Measurements from ENCODE around the gene NRAS. TPM values are rescaled to one million over a fixed set of nuclear protein-coding genes. Genes with fewer than 3 reads are reported as not detected.

Gene NRAS
- total RNA-seq, 1 donor from 2014 or later = 31.8 TPM

- H3K27ac ChIP-seq (ENCODE audit: low read depth, low read length) = peak overlapping the region; percentile 95
- no peaks in the 10 kb centered on the region for H3K9me3 ChIP-seq (ENCODE audit: control insufficient read depth in 3 of 3, low read length in 3 of 3)
- peak overlapping the region; percentile 77 to 94 (median 86) for H3K9ac ChIP-seq (ENCODE audit: low read depth in 1 of 3, low read length in 3 of 3)
- peak overlapping the region; percentile 67 to 87 (median 68) for H3K4me3 ChIP-seq (ENCODE audit: low read length in 3 of 3)
- H3K36me3 ChIP-seq (ENCODE audit: control insufficient read depth in 3 of 3, insufficient read depth in 3 of 3, low read length in 3 of 3) = peaks cover 8 to 32% (median 17%) of the 10 kb centered on the region in 3 donors
- no peaks in the 10 kb centered on the region for H3K27me3 ChIP-seq (ENCODE audit: control insufficient read depth in 3 of 3, insufficient read depth in 3 of 3, low read length in 3 of 3)
- H3K4me1 ChIP-seq (ENCODE audit: control insufficient read depth in 3 of 3, insufficient read depth in 3 of 3, low read length in 3 of 3) = peaks cover 25 to 35% (median 27%) of the 10 kb centered on the region in 3 donors
These were observed 23.6 kb downstream of the NRAS start for GRCh38 chr1:114692947-114693346.

GRCh38 chr1:114691061-114691460 lies 25.5 kb downstream of the NRAS start:
- peak overlapping the region; percentile 76 for H3K27ac ChIP-seq (ENCODE audit: low read depth, low read length)
- H3K4me1 ChIP-seq (ENCODE audit: control insufficient read depth in 3 of 3, insufficient read depth in 3 of 3, low read length in 3 of 3) = peaks cover 43 to 54% (median 44%) of the 10 kb centered on the region in 3 donors
- H3K9me3 ChIP-seq (ENCODE audit: control insufficient read depth in 3 of 3, low read length in 3 of 3) = no peaks in the 10 kb centered on the region
- peak overlapping the region; percentile 52 to 68 (median 64) for H3K4me3 ChIP-seq (ENCODE audit: low read length in 3 of 3)
- peaks cover 20 to 50% (median 33%) of the 10 kb centered on the region in 3 donors for H3K36me3 ChIP-seq (ENCODE audit: control insufficient read depth in 3 of 3, insufficient read depth in 3 of 3, low read length in 3 of 3)
- no peaks in the 10 kb centered on the region for H3K27me3 ChIP-seq (ENCODE audit: control insufficient read depth in 3 of 3, insufficient read depth in 3 of 3, low read length in 3 of 3)
- peak overlapping the region in 2 of 3 donors; percentile 51 to 63 for H3K9ac ChIP-seq (ENCODE audit: low read depth in 1 of 3, low read length in 3 of 3)

GRCh38 chr1:114690148-114690547 lies 26.4 kb downstream of the NRAS start:
- peak overlapping the region; percentile 76 for H3K27ac ChIP-seq (ENCODE audit: low read depth, low read length)
- peaks cover 46 to 59% (median 48%) of the 10 kb centered on the region in 3 donors for H3K4me1 ChIP-seq (ENCODE audit: control insufficient read depth in 3 of 3, insufficient read depth in 3 of 3, low read length in 3 of 3)
- H3K27me3 ChIP-seq (ENCODE audit: control insufficient read depth in 3 of 3, insufficient read depth in 3 of 3, low read length in 3 of 3) = no peaks in the 10 kb centered on the region
- H3K36me3 ChIP-seq (ENCODE audit: control insufficient read depth in 3 of 3, insufficient read depth in 3 of 3, low read length in 3 of 3) = peaks cover 24 to 58% (median 35%) of the 10 kb centered on the region in 3 donors
- H3K4me3 ChIP-seq (ENCODE audit: low read length in 3 of 3) = peak overlapping the region; percentile 64 to 68 (median 64)
- H3K9ac ChIP-seq (ENCODE audit: low read depth in 1 of 3, low read length in 3 of 3) = peak overlapping the region in 2 of 3 donors; percentile 9 to 46
- H3K9me3 ChIP-seq (ENCODE audit: control insufficient read depth in 3 of 3, low read length in 3 of 3) = no peaks in the 10 kb centered on the region

- H3K36me3 ChIP-seq (ENCODE audit: control insufficient read depth in 3 of 3, insufficient read depth in 3 of 3, low read length in 3 of 3) = peaks cover 30 to 74% (median 50%) of the 10 kb centered on the region in 3 donors
- H3K4me3 ChIP-seq (ENCODE audit: low read length in 3 of 3) = peak overlapping the region; percentile 8 to 49 (median 11)
- peak overlapping the region; percentile 75 for H3K27ac ChIP-seq (ENCODE audit: low read depth, low read length)
- no peaks in the 10 kb centered on the region for H3K27me3 ChIP-seq (ENCODE audit: control insufficient read depth in 3 of 3, insufficient read depth in 3 of 3, low read length in 3 of 3)
- peak overlapping the region in 1 of 3 donors; percentile 40 for H3K9ac ChIP-seq (ENCODE audit: low read depth in 1 of 3, low read length in 3 of 3)
- H3K4me1 ChIP-seq (ENCODE audit: control insufficient read depth in 3 of 3, insufficient read depth in 3 of 3, low read length in 3 of 3) = peaks cover 52 to 73% (median 53%) of the 10 kb centered on the region in 3 donors
- no peaks in the 10 kb centered on the region for H3K9me3 ChIP-seq (ENCODE audit: control insufficient read depth in 3 of 3, low read length in 3 of 3)
These were observed 28.0 kb downstream of the NRAS start for GRCh38 chr1:114688526-114688925.

GRCh38 chr1:114685851-114686250 lies 30.7 kb downstream of the NRAS start:
- H3K4me3 ChIP-seq (ENCODE audit: low read length in 3 of 3) = peak overlapping the region in 1 of 3 donors; percentile 23
- H3K36me3 ChIP-seq (ENCODE audit: control insufficient read depth in 3 of 3, insufficient read depth in 3 of 3, low read length in 3 of 3) = peaks cover 35 to 84% (median 60%) of the 10 kb centered on the region in 3 donors
- no peaks in the 10 kb centered on the region for H3K9me3 ChIP-seq (ENCODE audit: control insufficient read depth in 3 of 3, low read length in 3 of 3)
- H3K27me3 ChIP-seq (ENCODE audit: control insufficient read depth in 3 of 3, insufficient read depth in 3 of 3, low read length in 3 of 3) = no peaks in the 10 kb centered on the region
- peak overlapping the region in 1 of 3 donors; percentile 3 for H3K9ac ChIP-seq (ENCODE audit: low read depth in 1 of 3, low read length in 3 of 3)
- H3K27ac ChIP-seq (ENCODE audit: low read depth, low read length) = peak overlapping the region; percentile 75
- H3K4me1 ChIP-seq (ENCODE audit: control insufficient read depth in 3 of 3, insufficient read depth in 3 of 3, low read length in 3 of 3) = peaks cover 52 to 73% (median 56%) of the 10 kb centered on the region in 3 donors

GRCh38 chr1:114677691-114678090 lies 38.9 kb downstream of the NRAS start:
- H3K27me3 ChIP-seq (ENCODE audit: control insufficient read depth in 3 of 3, insufficient read depth in 3 of 3, low read length in 3 of 3) = no peaks in the 10 kb centered on the region
- H3K4me1 ChIP-seq (ENCODE audit: control insufficient read depth in 3 of 3, insufficient read depth in 3 of 3, low read length in 3 of 3) = peaks cover 4 to 34% (median 5%) of the 10 kb centered on the region in 3 donors
- H3K9ac ChIP-seq (ENCODE audit: low read depth in 1 of 3, low read length in 3 of 3) = no peak overlapping the region
- H3K4me3 ChIP-seq (ENCODE audit: low read length in 3 of 3) = no peak overlapping the region
- H3K9me3 ChIP-seq (ENCODE audit: control insufficient read depth in 3 of 3, low read length in 3 of 3) = no peaks in the 10 kb centered on the region
- peak overlapping the region; percentile 23 for H3K27ac ChIP-seq (ENCODE audit: low read depth, low read length)
- H3K36me3 ChIP-seq (ENCODE audit: control insufficient read depth in 3 of 3, insufficient read depth in 3 of 3, low read length in 3 of 3) = peaks cover 64 to 93% (median 72%) of the 10 kb centered on the region in 3 donors

GRCh38 chr1:114676115-114676514 lies 40.5 kb downstream of the NRAS start:
- no peak overlapping the region for H3K9ac ChIP-seq (ENCODE audit: low read depth in 1 of 3, low read length in 3 of 3)
- peaks cover 66 to 95% (median 71%) of the 10 kb centered on the region in 3 donors for H3K36me3 ChIP-seq (ENCODE audit: control insufficient read depth in 3 of 3, insufficient read depth in 3 of 3, low read length in 3 of 3)
- H3K4me1 ChIP-seq (ENCODE audit: control insufficient read depth in 3 of 3, insufficient read depth in 3 of 3, low read length in 3 of 3) = peaks cover 11 to 41% (median 17%) of the 10 kb centered on the region in 3 donors
- no peaks in the 10 kb centered on the region for H3K27me3 ChIP-seq (ENCODE audit: control insufficient read depth in 3 of 3, insufficient read depth in 3 of 3, low read length in 3 of 3)
- no peaks in the 10 kb centered on the region for H3K9me3 ChIP-seq (ENCODE audit: control insufficient read depth in 3 of 3, low read length in 3 of 3)
- peak overlapping the region; percentile 10 for H3K27ac ChIP-seq (ENCODE audit: low read depth, low read length)
- no peak overlapping the region for H3K4me3 ChIP-seq (ENCODE audit: low read length in 3 of 3)

GRCh38 chr1:114671939-114672275 lies 44.7 kb downstream of the NRAS start:
- Histone ChIP-seq H3K9ac (ENCODE audit: low read depth in 1 of 3, low read length in 3 of 3) (no peak overlapping the region), H3K36me3 (ENCODE audit: control insufficient read depth in 3 of 3, insufficient read depth in 3 of 3, low read length in 3 of 3) (peaks cover 35 to 56% (median 37%) of the 10 kb centered on the region in 3 donors), H3K9me3 (ENCODE audit: control insufficient read depth in 3 of 3, low read length in 3 of 3) (no peaks in the 10 kb centered on the region), H3K27ac (ENCODE audit: low read depth, low read length) (peak overlapping the region; percentile 87), H3K4me3 (ENCODE audit: low read length in 3 of 3) (no peak overlapping the region), H3K27me3 (ENCODE audit: control insufficient read depth in 3 of 3, insufficient read depth in 3 of 3, low read length in 3 of 3) (no peaks in the 10 kb centered on the region), H3K4me1 (ENCODE audit: control insufficient read depth in 3 of 3, insufficient read depth in 3 of 3, low read length in 3 of 3) (peaks cover 17 to 41% (median 28%) of the 10 kb centered on the region in 3 donors)

GRCh38 chr1:114671011-114671938 lies 45.3 kb downstream of the NRAS start:
- H3K27ac ChIP-seq (ENCODE audit: low read depth, low read length) = peak overlapping the region; percentile 87
- no peak overlapping the region for H3K9ac ChIP-seq (ENCODE audit: low read depth in 1 of 3, low read length in 3 of 3)

More at GRCh38 chr1:114671011-114671938, 45.3 kb downstream of the NRAS start:
- H3K36me3 ChIP-seq (ENCODE audit: control insufficient read depth in 3 of 3, insufficient read depth in 3 of 3, low read length in 3 of 3) = peaks cover 30 to 49% (median 31%) of the 10 kb centered on the region in 3 donors
- H3K9me3 ChIP-seq (ENCODE audit: control insufficient read depth in 3 of 3, low read length in 3 of 3) = no peaks in the 10 kb centered on the region
- peak overlapping the region in 1 of 3 donors; percentile 29 for H3K4me3 ChIP-seq (ENCODE audit: low read length in 3 of 3)
- no peaks in the 10 kb centered on the region for H3K27me3 ChIP-seq (ENCODE audit: control insufficient read depth in 3 of 3, insufficient read depth in 3 of 3, low read length in 3 of 3)
- H3K4me1 ChIP-seq (ENCODE audit: control insufficient read depth in 3 of 3, insufficient read depth in 3 of 3, low read length in 3 of 3) = peaks cover 14 to 41% (median 28%) of the 10 kb centered on the region in 3 donors
